HG03342 (cell line): ENCODE results near the gene CXorf49.
"Not testable (repeated sequence)": the region's sequence is repeated elsewhere in the genome, so short reads cannot be mapped to it uniquely, and the experiment has no call there.

Source experiments
- ATAC-seq: cut with Tn5 transposase; IDR thresholded peaks from one replicate; pipeline ENCODE4 v1.9.1; 2021; ENCODE audit warnings: mild to moderate bottlenecking, moderate library complexity; ENCODE audit not compliant: unreplicated experiment

CXorf49 gene

DNA sequence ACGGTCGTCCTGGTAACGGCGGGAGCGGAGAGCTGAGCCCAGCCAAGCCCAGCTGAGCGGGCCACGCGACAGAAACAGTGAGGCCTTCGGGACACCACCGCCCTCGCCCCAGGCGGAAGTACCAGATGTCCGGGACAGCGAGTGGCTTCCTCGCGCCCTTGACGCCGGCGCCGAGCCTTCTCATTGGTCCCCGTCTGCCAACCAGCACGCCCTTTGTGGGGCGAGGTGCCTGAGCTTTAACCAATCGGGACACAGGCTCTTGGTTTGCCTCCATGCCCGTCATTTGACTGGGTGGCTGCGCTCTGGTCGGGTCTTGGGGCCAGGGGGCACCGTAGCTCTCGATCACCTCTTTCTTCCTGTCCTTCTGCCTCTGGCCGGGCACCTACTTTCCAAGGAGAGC lies at the start of gene CXorf49:
Gene CXorf49, minus strand, starts transcription at position 101 of the 400 bp plus-strand sequence. CDS start 134 bp downstream, outside the sequence.
- ATAC-seq, result not testable (repeated sequence)

DNA sequence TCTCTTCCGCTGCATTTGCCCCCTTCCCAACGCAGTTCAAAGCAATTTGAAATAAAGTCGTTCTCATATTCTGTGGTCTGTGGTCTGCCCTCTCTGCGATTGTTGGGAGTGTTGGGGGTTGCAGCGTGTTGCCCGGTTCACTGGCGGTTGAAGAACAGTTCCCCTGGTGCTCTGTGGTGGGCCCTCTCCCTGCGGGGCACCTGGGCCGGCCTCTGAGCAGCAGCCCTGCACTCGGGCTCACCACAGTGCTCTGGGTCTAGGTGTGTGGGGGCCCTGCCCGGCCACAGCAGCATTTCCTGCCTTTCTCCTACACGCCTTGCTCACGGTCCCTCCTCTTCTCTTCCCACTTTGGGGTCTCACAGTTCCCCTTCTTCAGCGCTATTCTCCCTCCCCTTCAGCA lies 49.0 kb upstream of the CXorf49 start:
- not testable (repeated sequence) for ATAC-seq

DNA sequence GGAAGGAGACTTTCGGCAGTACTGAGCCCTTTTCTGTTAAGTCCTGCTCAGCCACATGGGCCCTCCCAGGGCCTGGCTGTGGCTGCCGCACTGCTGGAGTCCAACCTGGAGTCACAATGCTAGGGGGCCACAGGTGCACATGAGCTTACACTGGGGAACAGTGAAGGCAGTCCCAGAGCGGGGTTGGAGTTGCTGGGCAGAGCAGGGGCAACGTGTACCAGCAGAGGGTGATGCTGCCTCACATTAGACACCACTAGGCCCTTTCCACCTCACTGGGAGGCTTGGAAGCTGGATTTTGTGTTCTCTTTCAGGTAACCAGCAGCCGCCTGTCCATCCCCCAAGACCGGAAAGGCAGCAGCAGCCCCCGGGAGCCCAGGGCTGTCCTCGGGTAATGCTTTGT lies 47.5 kb upstream of the CXorf49 start:
- ATAC-seq, result not testable (repeated sequence)

DNA sequence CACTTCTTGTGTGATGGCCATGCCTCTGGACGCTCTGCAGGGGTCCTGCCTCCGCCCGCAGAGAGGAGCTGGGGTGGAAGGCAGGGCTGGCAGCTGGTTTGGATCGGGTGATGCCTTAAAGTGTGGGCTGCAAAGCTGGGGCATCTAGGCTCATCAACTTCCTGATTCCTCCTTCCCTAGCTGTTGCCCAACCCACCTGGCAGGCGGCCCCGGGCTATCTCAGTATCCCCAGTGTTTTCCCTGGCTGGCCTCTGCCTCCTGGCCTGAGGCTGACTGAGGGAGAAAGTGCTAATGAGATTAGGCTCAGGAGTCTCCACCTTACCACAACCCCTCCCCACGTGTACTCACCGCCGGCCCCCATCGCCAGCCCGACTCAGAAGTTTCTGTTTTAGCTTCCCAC lies 46.7 kb upstream of the CXorf49 start:
- not testable (repeated sequence) for ATAC-seq

DNA sequence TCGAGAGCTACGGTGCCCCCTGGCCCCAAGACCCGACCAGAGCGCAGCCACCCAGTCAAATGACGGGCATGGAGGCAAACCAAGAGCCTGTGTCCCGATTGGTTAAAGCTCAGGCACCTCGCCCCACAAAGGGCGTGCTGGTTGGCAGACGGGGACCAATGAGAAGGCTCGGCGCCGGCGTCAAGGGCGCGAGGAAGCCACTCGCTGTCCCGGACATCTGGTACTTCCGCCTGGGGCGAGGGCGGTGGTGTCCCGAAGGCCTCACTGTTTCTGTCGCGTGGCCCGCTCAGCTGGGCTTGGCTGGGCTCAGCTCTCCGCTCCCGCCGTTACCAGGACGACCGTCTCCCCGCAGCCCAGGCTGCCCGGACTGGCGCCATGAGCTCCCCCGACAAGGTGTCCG lies 45.0 kb upstream of the CXorf49 start, which contains the start of gene CXorf49B:
Gene CXorf49B, plus strand, starts transcription at position 301 of the 400 bp plus-strand sequence. Its CDS starts 75 bp downstream, at position 376.
- ATAC-seq, result not testable (repeated sequence)

GRCh38 chrX:71760688-71761281 lies 42.7 kb upstream of the CXorf49 start:
- not testable (repeated sequence) for ATAC-seq

GRCh38 chrX:71720289-71720886 lies 2.3 kb upstream of the CXorf49 start:
- not testable (repeated sequence) for ATAC-seq

DNA sequence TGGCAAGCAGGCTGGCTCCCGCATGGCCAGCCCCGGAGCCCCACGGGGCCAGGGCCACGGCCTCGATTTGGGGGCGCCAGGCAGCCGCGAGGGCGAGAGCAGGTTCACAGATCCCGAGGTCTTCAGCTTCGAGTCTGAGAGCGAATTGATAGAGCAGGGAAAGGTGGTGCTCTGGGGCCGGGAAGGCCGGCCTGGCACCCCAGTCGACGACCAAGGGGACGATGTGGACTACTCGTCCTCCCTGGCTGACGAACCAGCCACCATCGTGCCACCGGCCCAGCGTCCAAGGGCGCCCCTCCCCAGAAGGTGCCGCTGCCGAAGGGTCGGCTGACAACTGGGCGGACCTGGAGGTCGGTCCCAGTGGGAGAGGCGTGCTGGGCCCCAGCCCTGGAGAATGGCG lies 1.1 kb upstream of the CXorf49 start:
- ATAC-seq, result not testable (repeated sequence)

- not testable (repeated sequence) for ATAC-seq
These were observed 1.8 kb downstream of the CXorf49 start for GRCh38 chrX:71716323-71716722.

DNA sequence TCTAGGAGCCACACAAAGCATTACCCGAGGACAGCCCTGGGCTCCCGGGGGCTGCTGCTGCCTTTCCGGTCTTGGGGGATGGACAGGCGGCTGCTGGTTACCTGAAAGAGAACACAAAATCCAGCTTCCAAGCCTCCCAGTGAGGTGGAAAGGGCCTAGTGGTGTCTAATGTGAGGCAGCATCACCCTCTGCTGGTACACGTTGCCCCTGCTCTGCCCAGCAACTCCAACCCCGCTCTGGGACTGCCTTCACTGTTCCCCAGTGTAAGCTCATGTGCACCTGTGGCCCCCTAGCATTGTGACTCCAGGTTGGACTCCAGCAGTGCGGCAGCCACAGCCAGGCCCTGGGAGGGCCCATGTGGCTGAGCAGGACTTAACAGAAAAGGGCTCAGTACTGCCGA lies 2.5 kb downstream of the CXorf49 start:
- not testable (repeated sequence) for ATAC-seq

GRCh38 chrX:71714064-71714463 lies 4.0 kb downstream of the CXorf49 start:
- not testable (repeated sequence) for ATAC-seq

- peak; percentile 48 for ATAC-seq
These were observed 15.2 kb downstream of the CXorf49 start for GRCh38 chrX:71702853-71703252.

DNA sequence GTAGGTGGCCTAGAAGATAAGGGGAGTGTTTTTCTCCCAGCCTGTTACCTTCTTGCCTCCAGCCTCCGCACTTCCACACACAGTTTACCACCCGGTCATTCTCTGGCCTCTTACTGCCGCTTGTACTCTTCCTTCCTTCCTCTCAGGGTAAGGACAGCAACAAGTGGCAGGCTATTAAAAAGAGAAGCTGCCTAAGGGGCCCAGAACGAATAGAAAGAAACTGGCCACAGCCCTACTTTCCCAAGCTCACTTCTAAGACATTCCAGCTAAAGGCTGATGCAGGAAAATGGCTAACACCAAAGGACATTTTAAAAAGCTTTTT lies 19.1 kb downstream of the CXorf49 start:
- not testable (repeated sequence) for ATAC-seq

- not testable (repeated sequence) for ATAC-seq
These were observed 19.6 kb downstream of the CXorf49 start for GRCh38 chrX:71698299-71699022.

DNA sequence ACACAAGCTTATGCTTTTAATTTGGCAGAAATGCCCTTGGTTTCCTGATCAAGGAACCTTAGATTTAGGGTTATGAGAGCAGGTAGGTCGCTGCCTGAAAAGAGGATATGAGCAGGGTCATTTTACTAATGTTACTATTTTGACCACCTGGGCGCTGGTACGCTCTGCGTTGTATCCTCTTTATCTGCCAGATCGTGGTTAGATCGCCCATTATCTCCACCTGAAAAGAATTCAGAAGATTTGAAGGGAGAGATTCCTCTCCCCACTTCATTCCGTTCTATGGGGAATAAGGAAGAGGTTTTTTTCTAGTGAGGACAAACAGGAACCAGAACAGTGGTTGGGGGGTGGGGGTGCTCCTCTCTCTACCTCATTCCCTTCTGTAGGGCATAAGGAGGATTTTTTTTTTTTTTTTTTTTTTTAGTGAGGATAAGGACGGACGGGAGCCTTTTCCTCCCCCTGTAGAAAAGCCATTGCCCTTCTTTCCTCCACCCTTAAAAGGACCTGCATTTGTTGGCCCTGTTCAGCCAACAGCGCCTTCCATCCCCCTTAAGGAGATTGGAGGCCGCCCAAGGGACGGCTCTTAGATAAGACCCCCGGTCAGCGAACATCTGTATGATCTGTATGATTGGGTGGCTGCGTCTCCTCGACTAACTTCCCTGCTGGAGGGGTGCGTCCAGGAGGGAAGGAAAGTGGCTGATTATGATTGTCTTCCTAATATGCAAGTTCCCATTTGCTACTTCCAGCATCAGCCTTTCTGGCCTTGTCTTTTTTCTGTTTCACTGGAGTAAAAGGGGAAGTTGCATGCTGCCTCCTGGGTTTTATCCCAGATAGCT lies 20.4 kb downstream of the CXorf49 start:
- peak; percentile 64 for ATAC-seq

DNA sequence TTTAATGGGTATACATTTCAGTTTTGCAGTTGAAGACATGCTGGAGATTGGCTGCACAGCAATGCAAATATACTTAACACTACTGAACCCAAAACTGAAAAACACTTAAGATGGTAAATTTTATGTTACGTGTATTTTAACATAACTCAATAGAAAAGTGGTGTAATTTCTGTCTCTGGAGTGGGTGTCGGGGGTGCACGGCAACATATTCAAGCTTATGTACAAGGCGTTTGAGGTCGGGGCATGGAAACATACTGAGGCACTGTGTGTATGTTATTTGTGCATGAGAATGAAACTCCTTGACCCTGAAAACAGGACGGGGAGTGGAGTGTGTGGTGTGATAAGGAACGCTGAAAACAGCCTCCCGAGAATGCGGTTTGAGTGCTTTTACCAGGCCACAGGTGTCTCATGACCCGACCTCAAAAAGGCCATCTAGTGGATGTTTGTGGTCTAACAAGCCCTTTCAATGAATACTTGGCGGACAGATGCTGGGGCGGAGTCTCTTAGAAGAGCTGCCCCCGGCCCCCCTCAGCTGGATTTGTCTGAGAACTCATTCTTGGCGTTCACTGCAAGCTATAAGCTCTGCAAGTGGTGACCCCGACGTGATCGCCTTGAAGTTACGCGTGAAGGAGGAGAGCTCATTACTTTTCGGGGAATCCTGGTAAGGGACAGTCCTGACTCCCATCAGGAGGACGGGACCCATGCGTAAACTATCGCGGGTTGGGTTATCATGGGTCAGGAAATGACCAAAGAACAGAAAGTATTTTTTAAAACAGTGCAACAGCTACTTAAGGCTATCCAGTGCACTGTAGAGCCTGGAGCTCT lies 21.2 kb downstream of the CXorf49 start:
- ATAC-seq, result peak; percentile 70

DNA sequence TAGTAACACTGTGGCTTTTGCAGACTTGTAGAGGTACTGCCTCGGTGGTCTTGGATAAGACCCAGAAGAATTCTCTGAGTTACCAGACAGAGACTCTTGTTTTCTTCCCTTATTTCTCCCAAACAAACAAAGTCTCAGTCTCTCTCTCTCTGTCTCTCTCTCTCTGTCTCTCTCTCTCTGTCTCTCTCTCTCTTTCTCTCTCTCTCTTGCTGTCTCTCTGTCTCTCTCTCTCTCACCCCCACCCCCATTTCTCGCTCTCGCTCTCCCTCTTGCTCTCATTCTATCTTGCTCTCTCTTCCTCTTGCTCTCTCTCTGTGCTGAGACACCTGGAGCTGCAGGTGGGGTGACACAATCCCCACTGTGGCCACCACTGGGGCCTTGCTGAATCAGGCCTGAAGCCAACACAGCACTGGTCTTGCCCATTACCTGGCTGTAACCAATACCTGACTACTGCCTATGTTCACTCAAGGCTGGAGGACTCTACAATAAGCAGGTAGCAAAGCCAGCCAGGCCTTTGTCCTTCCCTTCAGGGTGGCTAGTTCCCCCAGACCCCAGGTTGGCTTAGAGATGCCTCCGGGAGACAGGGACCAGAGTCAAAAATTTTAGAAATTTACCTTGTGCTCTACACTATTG lies 38.4 kb downstream of the CXorf49 start:
- no peak for ATAC-seq

- not testable (repeated sequence) for ATAC-seq
These were observed 40.9 kb downstream of the CXorf49 start for GRCh38 chrX:71677195-71677594.

DNA sequence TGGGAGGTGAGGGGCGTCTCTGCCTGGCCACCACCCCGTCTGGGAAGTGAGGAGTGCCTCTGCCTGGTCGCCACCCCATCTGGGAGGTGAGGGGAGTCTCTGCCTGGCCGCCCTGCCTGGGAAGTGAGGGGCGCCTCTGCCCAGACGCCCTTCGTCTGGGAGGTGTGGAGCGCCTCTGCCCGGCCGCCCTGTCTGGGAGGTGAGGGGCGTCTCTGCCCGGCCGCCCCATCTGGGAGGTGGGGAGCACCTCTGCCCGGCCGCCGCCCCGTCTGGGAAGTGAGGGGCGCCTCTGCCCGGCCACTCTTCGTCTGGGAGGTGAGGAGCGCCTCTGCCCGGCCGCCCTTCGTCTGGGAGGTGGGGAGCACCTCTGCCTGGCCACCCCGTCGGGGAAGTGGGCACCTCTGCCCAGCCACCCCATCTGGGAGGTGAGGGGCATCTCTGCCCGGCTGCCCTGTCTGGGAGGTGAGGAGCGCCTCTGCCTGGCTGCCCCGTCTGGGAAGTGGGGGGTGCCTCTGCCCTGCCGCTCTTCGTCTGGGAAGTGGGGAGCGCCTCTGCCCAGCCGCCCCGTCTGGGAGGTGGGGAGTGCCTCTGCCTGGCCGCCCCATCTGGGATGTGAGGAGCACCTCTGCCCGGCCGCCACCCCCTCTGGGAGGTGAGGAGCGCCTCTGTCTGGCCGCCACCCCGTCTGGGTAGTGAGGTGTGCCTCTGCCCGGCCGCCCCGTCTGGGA lies 41.9 kb downstream of the CXorf49 start:
- ATAC-seq, result not testable (repeated sequence)
